ENCODE data around the gene RAE1.

- TF ChIP-seq POLR2AphosphoS5 (IDR thresholded peaks at IDR 0.05; ENCODE audit: borderline replicate concordance, low read depth, low read length) (no peak), EZH2 (IDR thresholded peaks at IDR 0.05) (no peak), FOXP2 (optimal IDR thresholded peaks at IDR 0.05; ENCODE audit: control extremely low read depth, extremely low read length, insufficient read depth) (no peak)
Measured at GRCh38 chr20:57309544-57310115, 41.4 kb upstream of the RAE1 start.
